Epithelial cell of prostate (primary cell): Measurements from ENCODE around the gene HNRNPM.
"Not testable (repeated sequence)": the region's sequence is repeated elsewhere in the genome, so short reads cannot be mapped to it uniquely, and the experiment has no call there.

ENCODE experiments used
- DNase-seq: peaks from one replicate; pipeline ENCODE4 v3.0.0-alpha.2; 2011; ENCODE audit warnings: low read depth, low spot score
- H3K27ac ChIP-seq: fragments of 450-650 bp; 2 replicates; pipeline ENCODE4 v1.5.1; 2017; ENCODE audit warnings: mild to moderate bottlenecking

HNRNPM gene

GRCh38 chr19:8505680-8506401 lies 61.1 kb downstream of the HNRNPM start:
- DNase-seq, result no peak
- no peak overlapping the region for H3K27ac ChIP-seq

- no peak overlapping the region for H3K27ac ChIP-seq
- no peak for DNase-seq
Measured at GRCh38 chr19:8506402-8506957, 61.7 kb downstream of the HNRNPM start.

GRCh38 chr19:8510589-8511115 lies 65.9 kb downstream of the HNRNPM start:
- H3K27ac ChIP-seq, result no peak overlapping the region
- no peak for DNase-seq

- H3K27ac ChIP-seq, result no peak overlapping the region
- DNase-seq, result no peak
Measured at GRCh38 chr19:8511573-8512101, 66.9 kb downstream of the HNRNPM start.

- no peak for DNase-seq
- peak overlapping the region; percentile 95 for H3K27ac ChIP-seq
Measured at GRCh38 chr19:8512115-8512967, 67.6 kb downstream of the HNRNPM start.

GRCh38 chr19:8513036-8513686 lies 68.4 kb downstream of the HNRNPM start:
- no peak for DNase-seq

GRCh38 chr19:8513687-8514504 lies 69.1 kb downstream of the HNRNPM start, which contains the start of gene ZNF414:
ZNF414 (minus strand) TSS chr19:8514167; CDS start chr19:8514046, 121 bp downstream.
- peak within 1 kb of the TSS; percentile 95 for H3K27ac ChIP-seq
- DNase-seq, result peak; percentile 78

More at GRCh38 chr19:8513036-8513686, 68.4 kb downstream of the HNRNPM start:
- H3K27ac ChIP-seq, result peak overlapping the region; percentile 95

- H3K27ac ChIP-seq, result peak overlapping the region; percentile 95
- DNase-seq, result not testable (repeated sequence)
Measured at GRCh38 chr19:8514505-8515009, 69.8 kb downstream of the HNRNPM start.

- H3K27ac ChIP-seq, result no peak overlapping the region
- no peak for DNase-seq
Measured at GRCh38 chr19:8515317-8515716, 70.5 kb downstream of the HNRNPM start.

- H3K27ac ChIP-seq, result no peak overlapping the region
- no peak for DNase-seq
Measured at GRCh38 chr19:8517551-8518442, 73.0 kb downstream of the HNRNPM start.

GRCh38 chr19:8518536-8518935 lies 73.8 kb downstream of the HNRNPM start:
- no peak for DNase-seq
- H3K27ac ChIP-seq, result no peak overlapping the region

GRCh38 chr19:8519388-8519787 lies 74.6 kb downstream of the HNRNPM start:
- H3K27ac ChIP-seq, result no peak overlapping the region
- no peak for DNase-seq

- DNase-seq, result no peak
- peak overlapping the region; percentile 87 for H3K27ac ChIP-seq
Measured at GRCh38 chr19:8525401-8525684, 80.6 kb downstream of the HNRNPM start.

- H3K27ac ChIP-seq, result peak overlapping the region; percentile 87
Measured at GRCh38 chr19:8526345-8527091, 81.7 kb downstream of the HNRNPM start.

GRCh38 chr19:8528500-8528899 lies 83.7 kb downstream of the HNRNPM start:
- no peak for DNase-seq
- peak overlapping the region; percentile 14 for H3K27ac ChIP-seq

More at GRCh38 chr19:8526345-8527091, 81.7 kb downstream of the HNRNPM start:
- DNase-seq, result peak; percentile 60

GRCh38 chr19:8529369-8530006 lies 84.7 kb downstream of the HNRNPM start:
- no peak overlapping the region for H3K27ac ChIP-seq
- DNase-seq, result no peak
